Measurements from ENCODE around the gene TTLL5. TPM values are rescaled to one million over a fixed set of nuclear protein-coding genes. Genes with fewer than 3 reads are reported as not detected.

Gene TTLL5
- total and polyA plus RNA-seq, 9 of the 15 experiments (the other 6 are each of a cell fraction or from before 2014, with no cell fraction given), result 4.1 to 18.9 (median 12.6) TPM

DNA sequence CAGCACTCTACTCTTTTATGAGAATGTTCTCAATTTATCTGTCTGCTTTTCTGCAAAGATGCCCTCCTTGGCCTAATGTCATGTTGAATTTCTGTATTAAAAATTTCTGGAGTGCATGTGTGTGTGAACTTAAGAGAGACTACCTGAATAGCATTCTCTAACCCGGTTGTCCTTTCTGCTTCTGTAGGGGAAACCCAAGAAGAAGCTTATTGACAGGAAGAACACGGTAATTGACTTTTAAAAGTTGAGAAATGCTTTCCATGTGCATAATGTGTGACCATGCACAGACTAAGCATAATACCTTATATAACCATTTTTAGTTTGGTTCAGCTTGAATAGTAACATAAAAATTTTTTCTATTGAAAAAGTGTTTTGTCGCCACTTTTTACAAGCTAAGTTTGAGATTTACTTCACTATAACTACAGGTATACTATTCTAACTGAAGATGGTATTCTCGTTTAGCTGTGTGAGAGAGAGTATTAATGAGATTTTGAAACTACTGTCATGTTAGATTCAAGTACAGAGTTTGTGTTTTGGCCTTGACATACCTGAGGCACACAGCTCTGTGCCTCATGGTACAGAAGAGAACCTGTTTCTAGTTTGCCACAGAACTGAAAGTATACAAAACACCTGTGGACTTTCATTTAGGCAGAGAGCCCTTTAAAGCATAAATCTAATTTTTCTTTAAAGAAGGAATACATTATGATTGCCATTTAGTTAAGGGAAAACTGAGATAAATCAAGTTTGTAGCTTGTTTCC, 96.8 kb downstream of the TTLL5 start:
- no peak for FAIRE-seq
- 73% methylated on average over 4 of the region's 4 CpGs for WGBS (ENCODE audit: insufficient coverage, low coverage, missing lambda C conversion rate)
- no peaks in the 10 kb centered on the region for H3K9me1 ChIP-seq (ENCODE audit: control insufficient read depth, insufficient read depth, low read length)
- H3K27me3 ChIP-seq (ENCODE audit: control insufficient read depth in 2 of 2, insufficient read depth in 2 of 2, low read length in 2 of 2), result no peaks in the 10 kb centered on the region
- no peaks in the 10 kb centered on the region for H3K79me2 ChIP-seq (ENCODE audit: control insufficient read depth, insufficient read depth, low read length)
- POLR2A ChIA-PET, result interaction anchor here (0.7 to 1.7 kb wide), 2 partner anchors 9 to 232 kb away, joined by 3 to 6 read pairs; no protein-coding TSS in a partner anchor
- no peak overlapping the region for H2AFZ ChIP-seq (ENCODE audit: low read depth, low read length)
- H3K4me2 ChIP-seq (ENCODE audit: insufficient read depth, low read length), result no peak overlapping the region
- H3K36me3 ChIP-seq (ENCODE audit: control insufficient read depth, insufficient read depth, low read length), result 0 out of 3 replicates have a peak, but pooled peaks cover 3% of the 10 kb centered on the region
- ATAC-seq, result no peak
- no peak for DNase-seq (ENCODE audit: extremely low read depth in 1 of 4, low spot score in 3 of 4)
- TF ChIP-seq ETS2 (tag; IDR thresholded peaks at IDR 0.05; ENCODE audit: borderline replicate concordance, poor library complexity, severe bottlenecking) (no peak), ZNF274 (IDR thresholded peaks at IDR 0.05; ENCODE audit: borderline replicate concordance, low read depth, low read length) (no peak), ARHGAP35 (IDR thresholded peaks at IDR 0.05; ENCODE audit: partially characterized antibody) (no peak), SMAD1 (IDR thresholded peaks at IDR 0.05; ENCODE audit: low read depth, low read length, partially characterized antibody) (no peak), ZSCAN32 (CRISPR knock-in tag; IDR thresholded peaks at IDR 0.05) (no peak), HDAC3 (IDR thresholded peaks at IDR 0.05; ENCODE audit: borderline replicate concordance, partially characterized antibody) (no peak), BHLHE40 (IDR thresholded peaks at IDR 0.05; ENCODE audit: low read length) (no peak), ZNF212 (CRISPR knock-in tag; IDR thresholded peaks at IDR 0.05) (no peak), NFRKB (IDR thresholded peaks at IDR 0.05; ENCODE audit: low read depth) (no peak), SMARCE1 (IDR thresholded peaks at IDR 0.05) (no peak), ZNF830 (CRISPR knock-in tag; IDR thresholded peaks at IDR 0.05) (no peak), NFE2L1 (tag; IDR thresholded peaks at IDR 0.05; ENCODE audit: borderline replicate concordance, low read depth) (no peak), ZNF77 (CRISPR knock-in tag; IDR thresholded peaks at IDR 0.05) (no peak), XRCC4 (IDR thresholded peaks at IDR 0.05; ENCODE audit: extremely low read depth, insufficient read depth, insufficient read length) (no peak), DPF2 (IDR thresholded peaks at IDR 0.05) (no peak), HNRNPH1 (optimal IDR thresholded peaks at IDR 0.05; ENCODE audit: low read depth, low read length) (no peak), RB1 (IDR thresholded peaks at IDR 0.05; ENCODE audit: low read depth) (no peak), NR1H2 (CRISPR knock-in tag; IDR thresholded peaks at IDR 0.05) (no peak)
- TF ChIP-seq, protein P1, sequence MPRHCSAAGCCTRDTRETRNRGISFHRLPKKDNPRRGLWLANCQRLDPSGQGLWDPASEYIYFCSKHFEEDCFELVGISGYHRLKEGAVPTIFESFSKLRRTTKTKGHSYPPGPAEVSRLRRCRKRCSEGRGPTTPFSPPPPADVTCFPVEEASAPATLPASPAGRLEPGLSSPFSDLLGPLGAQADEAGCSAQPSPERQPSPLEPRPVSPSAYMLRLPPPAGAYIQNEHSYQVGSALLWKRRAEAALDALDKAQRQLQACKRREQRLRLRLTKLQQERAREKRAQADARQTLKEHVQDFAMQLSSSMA (CRISPR knock-in tag; IDR thresholded peaks at IDR 0.05), result no peak
- TF ChIP-seq, protein P2, sequence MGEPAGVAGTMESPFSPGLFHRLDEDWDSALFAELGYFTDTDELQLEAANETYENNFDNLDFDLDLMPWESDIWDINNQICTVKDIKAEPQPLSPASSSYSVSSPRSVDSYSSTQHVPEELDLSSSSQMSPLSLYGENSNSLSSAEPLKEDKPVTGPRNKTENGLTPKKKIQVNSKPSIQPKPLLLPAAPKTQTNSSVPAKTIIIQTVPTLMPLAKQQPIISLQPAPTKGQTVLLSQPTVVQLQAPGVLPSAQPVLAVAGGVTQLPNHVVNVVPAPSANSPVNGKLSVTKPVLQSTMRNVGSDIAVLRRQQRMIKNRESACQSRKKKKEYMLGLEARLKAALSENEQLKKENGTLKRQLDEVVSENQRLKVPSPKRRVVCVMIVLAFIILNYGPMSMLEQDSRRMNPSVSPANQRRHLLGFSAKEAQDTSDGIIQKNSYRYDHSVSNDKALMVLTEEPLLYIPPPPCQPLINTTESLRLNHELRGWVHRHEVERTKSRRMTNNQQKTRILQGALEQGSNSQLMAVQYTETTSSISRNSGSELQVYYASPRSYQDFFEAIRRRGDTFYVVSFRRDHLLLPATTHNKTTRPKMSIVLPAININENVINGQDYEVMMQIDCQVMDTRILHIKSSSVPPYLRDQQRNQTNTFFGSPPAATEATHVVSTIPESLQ (CRISPR knock-in tag; IDR thresholded peaks at IDR 0.05), result no peak
- no peak overlapping the region for H3K27ac ChIP-seq (ENCODE audit: extremely low read depth, low read depth, low read length)
- in situ Hi-C loops (cut with MboI), result no loop called here
- no peak overlapping the region for H3K4me3 ChIP-seq
- intact Hi-C loops (cut with micrococcal nuclease), result loop anchor here (10.0 kb wide), 1 partner anchor 63 kb away; no protein-coding TSS in a partner anchor
- no TSS peak for BruUV-seq (replicated peaks)
- H4K20me1 ChIP-seq (replicated peaks; ENCODE audit: control insufficient read depth, insufficient read depth, low read length), result no peaks in the 10 kb centered on the region
- H3K4me1 ChIP-seq (replicated peaks in 1 of 2; ENCODE audit: control insufficient read depth in 2 of 2, insufficient read depth in 2 of 2, low read length in 2 of 2), result no peaks in the 10 kb centered on the region
- H3K9ac ChIP-seq (ENCODE audit: insufficient read depth in 1 of 2, low read depth in 2 of 2, low read length in 2 of 2), result no peak overlapping the region
- no peaks in the 10 kb centered on the region for H3K9me3 ChIP-seq (replicated peaks; ENCODE audit: control insufficient read depth, insufficient read depth, low read depth, low read length)
- CTCF ChIA-PET (ENCODE audit: low intra/inter-chr PET ratio), result no interaction called here
